Stomach (tissue), 9 donors: Measurements from ENCODE around the gene CD69. TPM values are rescaled to one million over a fixed set of nuclear protein-coding genes. Genes with fewer than 3 reads are reported as not detected.
A peak's percentile ranks its signal among the peaks of the same experiment; 100 is the strongest.
"Not testable (repeated sequence)": the region's sequence is repeated elsewhere in the genome, so short reads cannot be mapped to it uniquely, and the experiment has no call there.

Source experiments
- DNase-seq, 2 donors: peaks; one replicate each; pipeline versions ENCODE4 v3.0.0 to v3.0.0-alpha.2; 2013 to 2019
- H3K27ac ChIP-seq, 5 donors: fragments of 200-600 bp in 4 of 5; sonication (generic) in 4 of 5; one replicate each; pipeline ENCODE4 v1.5.1; 2013 to 2019; ENCODE audit warnings: mild to moderate bottlenecking in 1 of 5, moderate library complexity in 1 of 5
- H3K27me3 ChIP-seq, 3 donors: fragments of 200-600 bp; sonication (generic); one replicate each; pipeline ENCODE4 v1.5.1; 2017 to 2019; ENCODE audit warnings: mixed run types in 1 of 3
- H3K36me3 ChIP-seq, 4 donors: fragments of 200-600 bp; sonication (generic); 1 replicate in 3 of 4; 2 replicates in 1 of 4; pipeline ENCODE4 v1.5.1; 2016 to 2019
- H3K4me1 ChIP-seq, 4 donors: fragments of 200-600 bp; sonication (generic); one replicate each; pipeline ENCODE4 v1.5.1; 2016 to 2019
- H3K4me3 ChIP-seq, 4 donors: fragments of 200-600 bp; sonication (generic) in 3 of 4; one replicate each; pipeline ENCODE4 v1.5.1; 2016 to 2019; ENCODE audit warnings: mild to moderate bottlenecking in 1 of 4
- H3K9me3 ChIP-seq, 4 donors: fragments of 200-600 bp; sonication (generic); one replicate each; pipeline ENCODE4 v1.5.1; 2016 to 2019
- EP300 ChIP-seq: sonication (generic); formaldehyde crosslinking; IDR thresholded peaks from one replicate; pipeline ENCODE4 v1.6.1; 2017; ENCODE audit warnings: antibody characterized with exemption
- POLR2A ChIP-seq, 4 donors: fragments of 450-650 bp; IDR thresholded peaks; one replicate each; pipeline ENCODE4 v1.6.1; 2016; ENCODE audit warnings: antibody characterized with exemption in 4 of 4, control low read depth in 2 of 4, mild to moderate bottlenecking in 1 of 4, moderate library complexity in 1 of 4
- POLR2AphosphoS5 ChIP-seq, 3 donors: sonication (generic); formaldehyde crosslinking; IDR thresholded peaks; one replicate each; pipeline ENCODE4 v1.6.1; 2016; ENCODE audit warnings: antibody characterized with exemption in 3 of 3
- WGBS, 5 donors: extraction: QIAGEN DNeasy Blood & Tissue Kit in 3 of 5; methylation state at CpG; one replicate each; pipeline versions ENCODE4 v1.1.5 to v1.1.7; 2013 to 2018; 5-methylcytosine and 5-hydroxymethylcytosine counted together
- intact Hi-C: fragments of 100-400 bp; cut with DNase I; formaldehyde crosslinking; loops from one replicate; pipeline ENCODE4 v1.15.1; 2023; ENCODE audit warnings: low total_unique reads
- polyA plus RNA-seq, 3 donors: library from polyadenylated mRNA; stranded (reverse); fragments of 200-250 nt; gene quantifications; one replicate each; pipeline ENCODE4 v1.2.3, GENCODE V29; 2013
- total RNA-seq, 5 donors: library from RNA; depleted of rRNA; stranded (reverse); fragments of >200 nt; gene quantifications; one replicate each; pipeline versions ENCODE4 v1.1.0 to v1.2.3, GENCODE V29; 2014 to 2016
- TF ChIP-seq, protein P1 (sequence below), 7 experiments: fragments of 450-650 bp in 4 of 7; fragments of 200-600 bp in 3 of 7; sonication (generic) in 3 of 7; IDR thresholded peaks; one replicate each; pipeline ENCODE4 v1.5.1; 2016 to 2019; ENCODE audit warnings: antibody characterized with exemption in 7 of 7, control low read depth in 2 of 7, mild to moderate bottlenecking in 1 of 7
- donor health status: healthy with polysubstance abuse.
- donor health status: Bipolar disorder and iron deficiency.
- donor health status: healthy.

CD69 gene
- total and polyA plus RNA-seq, 8 donors, result 2.1 to 15.4 (median 3.4) TPM; not detected in 1

DNA sequence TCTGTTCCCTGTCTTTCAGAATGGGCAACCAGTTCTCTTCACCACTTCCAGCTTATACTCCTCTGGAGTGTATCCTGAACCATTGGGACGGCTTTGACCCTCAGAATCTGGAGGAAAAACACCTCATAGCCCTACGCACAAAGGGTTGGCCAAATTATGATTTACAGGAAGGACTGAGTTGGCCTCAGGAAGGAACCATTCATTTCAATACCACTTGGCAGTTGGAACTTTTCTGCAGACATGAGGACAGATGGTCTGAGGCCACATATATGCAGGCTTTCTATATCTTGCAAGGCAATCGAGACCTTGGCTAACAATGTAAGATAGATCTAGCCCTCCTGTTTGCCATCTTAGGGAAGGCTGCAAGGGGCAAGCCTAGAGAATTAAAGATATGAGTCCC, 51.8 kb downstream of the CD69 start:
- H3K27me3 ChIP-seq, result no peaks in the 10 kb centered on the region
- no peak overlapping the region for H3K4me3 ChIP-seq
- no peaks in the 10 kb centered on the region for H3K36me3 ChIP-seq
- H3K4me1 ChIP-seq, result peaks cover 0 to 14% (median 2%) of the 10 kb centered on the region in 4 donors
- TF ChIP-seq POLR2AphosphoS5 (IDR thresholded peaks at IDR 0.05), result no peak
- no peak for TF ChIP-seq POLR2A (IDR thresholded peaks at IDR 0.05)
- TF ChIP-seq, protein P1, sequence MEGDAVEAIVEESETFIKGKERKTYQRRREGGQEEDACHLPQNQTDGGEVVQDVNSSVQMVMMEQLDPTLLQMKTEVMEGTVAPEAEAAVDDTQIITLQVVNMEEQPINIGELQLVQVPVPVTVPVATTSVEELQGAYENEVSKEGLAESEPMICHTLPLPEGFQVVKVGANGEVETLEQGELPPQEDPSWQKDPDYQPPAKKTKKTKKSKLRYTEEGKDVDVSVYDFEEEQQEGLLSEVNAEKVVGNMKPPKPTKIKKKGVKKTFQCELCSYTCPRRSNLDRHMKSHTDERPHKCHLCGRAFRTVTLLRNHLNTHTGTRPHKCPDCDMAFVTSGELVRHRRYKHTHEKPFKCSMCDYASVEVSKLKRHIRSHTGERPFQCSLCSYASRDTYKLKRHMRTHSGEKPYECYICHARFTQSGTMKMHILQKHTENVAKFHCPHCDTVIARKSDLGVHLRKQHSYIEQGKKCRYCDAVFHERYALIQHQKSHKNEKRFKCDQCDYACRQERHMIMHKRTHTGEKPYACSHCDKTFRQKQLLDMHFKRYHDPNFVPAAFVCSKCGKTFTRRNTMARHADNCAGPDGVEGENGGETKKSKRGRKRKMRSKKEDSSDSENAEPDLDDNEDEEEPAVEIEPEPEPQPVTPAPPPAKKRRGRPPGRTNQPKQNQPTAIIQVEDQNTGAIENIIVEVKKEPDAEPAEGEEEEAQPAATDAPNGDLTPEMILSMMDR (IDR thresholded peaks at IDR 0.05), result no peak
- no peak for TF ChIP-seq EP300
- intact Hi-C loops, result loop anchor here (5.0 kb wide), 1 partner anchor 72 kb away; no protein-coding TSS in a partner anchor
- 77 to 88% (median 87%) methylated on average over 3 of the region's 3 CpGs for WGBS, 5 donors
- H3K27ac ChIP-seq, result no peak overlapping the region
- no peak for DNase-seq
- no peaks in the 10 kb centered on the region for H3K9me3 ChIP-seq

GRCh38 chr12:9707864-9708808, 52.6 kb downstream of the CD69 start:
- no peak overlapping the region for H3K4me3 ChIP-seq
- peak; percentile 58 to 72 for DNase-seq
- peaks cover 0 to 14% (median 2%) of the 10 kb centered on the region in 4 donors for H3K4me1 ChIP-seq
- WGBS, 5 donors, result 38 to 50% (median 41%) methylated on average over 12 of the region's 12 CpGs
- H3K27ac ChIP-seq, result peak overlapping the region in 3 of 5 donors; percentile 28 to 44 (median 35)
- no peak for TF ChIP-seq EP300
- TF ChIP-seq, protein P1 (IDR thresholded peaks at IDR 0.05), result peak in 5 of 7 experiments; percentile 68 to 82 (median 76)
- H3K9me3 ChIP-seq, result no peaks in the 10 kb centered on the region
- intact Hi-C loops, result loop anchor here (5.0 kb wide), 1 partner anchor 71 kb away; no protein-coding TSS in a partner anchor
- H3K27me3 ChIP-seq, result no peaks in the 10 kb centered on the region
- no peaks in the 10 kb centered on the region for H3K36me3 ChIP-seq

- Histone ChIP-seq H3K27me3 (no peaks in the 10 kb centered on the region), H3K27ac (peak overlapping the region in 1 of 5 donors; percentile 28)
- intact Hi-C loops, result loop anchor here (5.0 kb wide), 1 partner anchor 70 kb away; no protein-coding TSS in a partner anchor
These were observed 53.3 kb downstream of the CD69 start for GRCh38 chr12:9707356-9707755.

GRCh38 chr12:9706086-9706685, 54.5 kb downstream of the CD69 start:
- no peak overlapping the region for H3K27ac ChIP-seq
- no peak for TF ChIP-seq EP300
- TF ChIP-seq, protein P1 (IDR thresholded peaks at IDR 0.05), result no peak
- TF ChIP-seq POLR2A (IDR thresholded peaks at IDR 0.05), result no peak
- TF ChIP-seq POLR2AphosphoS5 (IDR thresholded peaks at IDR 0.05), result no peak
- peaks cover 0 to 14% (median 2%) of the 10 kb centered on the region in 4 donors for H3K4me1 ChIP-seq
- no peaks in the 10 kb centered on the region for H3K9me3 ChIP-seq
- no peaks in the 10 kb centered on the region for H3K36me3 ChIP-seq
- no peaks in the 10 kb centered on the region for H3K27me3 ChIP-seq
- intact Hi-C loops, result loop anchor here (5.0 kb wide), 1 partner anchor 69 kb away; no protein-coding TSS in a partner anchor
- no peak for DNase-seq
- no peak overlapping the region for H3K4me3 ChIP-seq

More at GRCh38 chr12:9707356-9707755, 53.3 kb downstream of the CD69 start:
- TF ChIP-seq POLR2AphosphoS5 (IDR thresholded peaks at IDR 0.05) (no peak), EP300 (no peak), POLR2A (IDR thresholded peaks at IDR 0.05) (no peak)
- TF ChIP-seq, protein P1 (IDR thresholded peaks at IDR 0.05), result no peak
- DNase-seq, result no peak
- Histone ChIP-seq H3K4me3 (no peak overlapping the region), H3K36me3 (no peaks in the 10 kb centered on the region), H3K9me3 (no peaks in the 10 kb centered on the region), H3K4me1 (peaks cover 0 to 14% (median 2%) of the 10 kb centered on the region in 4 donors)

GRCh38 chr12:9704561-9704960, 56.1 kb downstream of the CD69 start:
- WGBS, 5 donors, result 92 to 97% (median 95%) methylated on average over 5 of the region's 5 CpGs
- H3K4me3 ChIP-seq, intact Hi-C loops: not testable (repeated sequence)

More at GRCh38 chr12:9704561-9704960, 56.1 kb downstream of the CD69 start:
- peaks cover 0 to 25% (median 6%) of the 10 kb centered on the region in 4 donors for H3K4me1 ChIP-seq
- not testable (repeated sequence) for H3K27me3 ChIP-seq, H3K27ac ChIP-seq, H3K36me3 ChIP-seq, DNase-seq, H3K9me3 ChIP-seq
